Hematopoietic multipotent progenitor cell (in vitro differentiated cells): ENCODE results near the gene RPL3. TPM values are rescaled to one million over a fixed set of nuclear protein-coding genes. Genes with fewer than 3 reads are reported as not detected.

Experiments used
- DNase-seq, 3 donors: peaks; one replicate each; pipeline ENCODE4 v3.0.0-alpha.2; 2011 to 2015; ENCODE audit warnings: low read depth in 2 of 3, low spot score in 2 of 3
- small RNA-seq: library from RNA; depleted of rRNA; stranded (forward); fragments of <200 nt; gene quantifications from one replicate; pipeline ENCODE3, GENCODE V24; 2012
- total RNA-seq: library from RNA; depleted of rRNA; stranded (reverse); fragments of >200 nt; gene quantifications from one replicate; pipeline ENCODE4 v1.2.3, GENCODE V29; 2012

RPL3 gene
- total RNA-seq, 1 donor, result 10,531 TPM

DNA sequence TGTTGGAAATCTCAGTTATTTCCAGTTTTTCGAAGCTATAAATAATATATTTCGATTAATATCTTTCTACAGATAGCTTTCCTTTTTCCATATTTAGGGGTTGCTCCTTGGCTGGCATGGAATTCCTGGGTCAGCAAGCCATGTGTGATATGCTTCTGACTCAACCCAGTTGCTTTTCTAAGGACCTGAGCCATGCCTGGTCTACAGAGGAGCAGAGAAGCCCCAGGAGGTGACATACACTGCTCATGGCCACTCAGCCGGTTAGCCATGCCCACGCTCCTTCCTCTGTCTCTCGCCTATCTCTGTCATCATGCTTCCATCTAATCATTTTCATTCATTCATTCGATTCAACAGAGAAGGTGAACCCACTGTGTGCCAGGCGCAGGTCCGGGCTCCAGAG is 51.4 kb downstream of the RPL3 start:
- no peak for DNase-seq

DNA sequence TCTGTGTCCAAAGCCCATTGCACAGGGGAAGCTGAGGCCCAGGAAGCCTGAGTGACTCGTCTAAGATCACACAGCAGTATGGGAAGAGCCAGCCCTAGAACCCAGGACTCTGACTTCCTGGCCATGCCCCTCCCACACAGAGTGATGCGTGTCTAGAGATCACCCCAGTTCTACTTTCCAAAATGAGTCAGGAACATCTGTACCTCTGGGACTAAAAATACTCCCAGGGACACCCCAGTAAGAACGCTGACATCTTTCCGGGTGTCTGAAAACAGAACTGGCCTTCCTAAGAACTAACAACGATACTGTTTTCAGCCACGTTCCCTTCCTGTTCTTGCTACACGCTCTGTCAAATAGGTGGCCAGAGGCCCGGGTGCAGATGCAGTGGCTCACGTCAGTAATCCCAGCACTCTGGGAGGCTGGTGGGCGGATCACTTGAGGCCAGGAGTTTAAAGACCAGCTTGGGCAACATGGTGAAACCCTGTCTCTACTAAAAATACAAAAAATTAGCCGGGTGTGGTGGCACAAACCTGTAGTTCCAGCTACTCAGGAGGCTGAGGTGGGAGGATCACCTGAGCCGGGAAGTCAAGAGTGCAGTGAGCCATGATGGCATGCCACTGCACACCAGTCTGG is 52.9 kb downstream of the RPL3 start:
- DNase-seq, result no peak

DNA sequence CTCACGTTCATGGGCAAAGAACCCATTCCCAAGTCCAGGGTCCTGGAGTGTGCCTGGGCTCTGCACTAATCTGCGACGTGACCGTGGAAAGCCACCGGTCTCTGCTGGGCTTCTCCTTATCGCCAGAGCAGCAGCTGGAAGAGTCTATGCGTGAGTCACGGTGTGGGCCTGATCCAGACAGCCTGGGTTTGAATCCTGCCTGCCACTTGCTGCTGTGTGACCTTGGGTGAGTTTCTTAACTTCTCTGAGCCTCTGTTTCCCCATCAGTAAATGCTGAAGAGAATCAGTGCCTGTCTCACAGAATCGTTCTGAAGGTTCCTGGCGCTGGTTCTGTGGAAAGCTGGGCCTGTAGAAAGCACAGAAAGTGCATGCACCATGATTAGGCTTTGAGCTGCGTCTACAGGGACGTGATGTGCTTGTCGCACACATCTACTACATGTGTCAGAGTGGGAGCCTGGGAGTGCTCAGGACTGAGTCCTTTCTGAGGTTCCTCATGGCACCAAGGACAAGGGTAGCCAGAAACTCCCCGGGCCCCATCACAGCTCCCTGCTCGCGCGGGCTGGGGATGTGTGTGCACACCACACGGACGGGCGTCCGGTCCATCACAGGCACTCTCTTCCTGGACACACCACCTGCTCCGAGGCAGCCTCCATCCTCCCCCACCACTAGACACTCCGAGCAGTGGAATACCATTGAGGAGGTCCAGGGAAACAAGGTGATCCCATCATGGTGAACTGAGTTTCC is 54.1 kb downstream of the RPL3 start:
- no peak for DNase-seq

DNA sequence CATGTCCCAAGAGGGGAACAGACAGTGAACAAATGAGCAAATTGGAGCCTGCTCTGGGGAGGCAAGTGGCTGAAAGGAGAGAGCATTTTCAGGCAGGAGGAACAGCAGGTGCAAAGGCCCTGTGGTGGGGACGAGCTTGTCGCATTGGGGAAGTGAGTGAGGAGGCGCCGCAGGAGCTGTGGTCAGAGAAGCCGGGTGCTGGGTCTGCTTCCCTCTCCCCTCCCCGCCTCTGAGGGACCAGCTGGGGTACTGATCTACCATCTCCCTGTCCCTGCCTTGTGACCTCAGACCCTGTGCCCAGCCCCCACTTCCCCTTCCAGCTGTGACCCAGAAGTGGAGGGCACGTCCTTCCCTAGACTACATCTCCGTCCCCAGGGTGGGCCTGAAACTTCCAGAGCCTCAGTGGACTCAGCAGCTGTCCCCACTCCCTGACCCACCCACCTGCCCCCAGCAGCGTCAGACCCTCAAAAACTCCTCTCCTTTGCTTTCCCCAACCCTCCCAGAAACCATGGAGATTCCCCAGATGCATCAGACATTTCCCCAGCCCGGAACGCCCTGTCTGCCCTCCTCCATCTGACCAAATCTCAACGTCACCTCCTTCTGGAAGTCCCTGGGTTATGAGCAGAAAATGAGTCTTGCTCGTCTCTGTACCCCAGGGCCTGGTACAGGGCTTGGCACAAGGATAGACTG is 54.9 kb downstream of the RPL3 start:
- DNase-seq, result peak in 1 of 3 donors; percentile 58

DNA sequence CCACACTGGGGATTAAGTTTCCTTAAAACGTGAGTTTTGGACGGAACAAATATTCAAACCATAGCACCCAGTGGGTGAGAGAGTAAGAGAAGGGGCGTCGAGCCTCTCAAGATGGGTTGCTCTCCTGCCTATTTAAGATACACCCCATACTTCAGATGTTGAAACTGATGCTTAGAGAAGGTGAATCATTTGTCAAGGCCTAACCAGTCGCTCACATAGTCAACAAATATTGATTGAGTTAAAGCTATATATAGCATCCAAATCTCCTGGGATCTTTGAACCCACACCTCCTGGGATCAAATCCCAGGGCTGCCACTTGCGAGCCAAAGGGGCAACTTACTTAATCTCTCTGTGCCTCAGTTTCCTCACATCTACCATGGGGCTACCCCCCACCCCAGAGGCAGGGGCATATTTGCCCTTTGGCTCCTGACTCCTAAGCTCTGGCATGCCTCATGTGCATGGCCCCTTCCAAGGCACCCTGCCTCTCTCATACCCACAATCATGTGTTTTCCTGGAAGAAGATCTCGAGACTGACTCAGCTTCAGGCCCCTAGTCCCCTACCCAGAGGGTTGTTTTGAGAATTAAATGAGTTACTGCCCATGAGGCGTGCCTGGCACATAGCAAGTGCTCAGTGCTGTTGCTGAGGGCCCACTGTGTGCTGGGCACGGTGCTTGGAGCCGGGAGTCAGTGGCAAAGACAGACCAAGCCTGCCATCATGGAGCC is 55.6 kb downstream of the RPL3 start:
- DNase-seq, result no peak

Small RNAs within 50 kb of the gene (small RNA-seq; reads per million reads assigned to genes)
- gene SNORD43 (not detected), gene SNORD83A (22,508 reads per million, percentile 100 among the genes with 10 or more reads in this experiment), gene SNORD83B (not detected)

Other genes starting within 250 kb of the RPL3 start
- gene APOBEC3G, start 242.3 kb downstream of the RPL3 start, total RNA-seq, result 38.8 TPM
- 0.27 TPM for gene APOBEC3H, start 222.4 kb downstream of the RPL3 start, total RNA-seq
- 10.0 TPM for gene CBX7, start 166.9 kb downstream of the RPL3 start, total RNA-seq
- 0.27 TPM for gene PDGFB, start 74.6 kb downstream of the RPL3 start, total RNA-seq
- gene SYNGR1, start 30.4 kb upstream of the RPL3 start, total RNA-seq, result 92.9 TPM
- 29.6 TPM for gene TAB1, start 80.2 kb upstream of the RPL3 start, total RNA-seq
- 1.1 TPM for gene MGAT3, start 137.4 kb upstream of the RPL3 start, total RNA-seq
- 19.7 TPM for gene MIEF1, start 182.7 kb upstream of the RPL3 start, total RNA-seq
- gene ATF4, start 200.9 kb upstream of the RPL3 start, total RNA-seq, result 167 TPM
- 40.1 TPM for gene RPS19BP1, start 213.1 kb upstream of the RPL3 start, total RNA-seq